AG09309 (cell line): ENCODE measurements around the gene RBM15.
A peak's percentile ranks its signal among the peaks of the same experiment; 100 is the strongest.

ENCODE experiments used
- DNase-seq: peaks from one replicate; pipeline ENCODE4 v3.0.0-alpha.2; 2010; ENCODE audit warnings: low read depth
- H3K4me3 ChIP-seq: 2 replicates; pipeline ENCODE4 v1.5.1; 2011; ENCODE audit warnings: mild to moderate bottlenecking, low read depth, low read length, moderate library complexity; ENCODE audit not compliant: control insufficient read depth
- CTCF ChIP-seq: IDR thresholded peaks from 2 replicates; pipeline ENCODE4 v1.5.1; 2011; ENCODE audit warnings: mild to moderate bottlenecking, low read depth, low read length, inconsistent platforms; ENCODE audit not compliant: insufficient read depth, control insufficient read depth; ENCODE audit errors: missing control alignments

RBM15 gene

DNA sequence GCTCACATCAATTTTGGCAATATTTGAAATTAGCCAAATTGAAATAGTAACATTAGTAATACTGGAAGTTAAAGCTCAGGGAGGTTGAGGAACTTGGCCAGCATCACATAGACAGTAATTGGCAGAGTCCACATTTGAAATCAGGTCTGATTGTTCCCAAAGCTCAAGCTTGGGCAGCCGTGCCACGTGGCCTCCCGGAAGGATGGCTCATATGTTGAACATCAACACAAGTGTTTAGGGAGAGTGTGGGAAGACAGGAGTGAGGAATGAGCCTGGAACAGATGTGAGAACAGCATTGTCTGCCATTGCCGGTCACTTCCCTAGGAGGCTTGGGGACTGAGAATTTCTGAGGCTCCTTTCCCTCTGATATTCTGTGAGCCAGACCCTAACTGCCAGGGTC lies 40.2 kb upstream of the RBM15 start:
- H3K4me3 ChIP-seq = no peak overlapping the region
- no peak for TF ChIP-seq CTCF
- no peak for DNase-seq

GRCh38 chr1:110300412-110301085 lies 38.6 kb upstream of the RBM15 start:
- no peak for TF ChIP-seq CTCF
- H3K4me3 ChIP-seq = no peak overlapping the region
- DNase-seq = no peak

DNA sequence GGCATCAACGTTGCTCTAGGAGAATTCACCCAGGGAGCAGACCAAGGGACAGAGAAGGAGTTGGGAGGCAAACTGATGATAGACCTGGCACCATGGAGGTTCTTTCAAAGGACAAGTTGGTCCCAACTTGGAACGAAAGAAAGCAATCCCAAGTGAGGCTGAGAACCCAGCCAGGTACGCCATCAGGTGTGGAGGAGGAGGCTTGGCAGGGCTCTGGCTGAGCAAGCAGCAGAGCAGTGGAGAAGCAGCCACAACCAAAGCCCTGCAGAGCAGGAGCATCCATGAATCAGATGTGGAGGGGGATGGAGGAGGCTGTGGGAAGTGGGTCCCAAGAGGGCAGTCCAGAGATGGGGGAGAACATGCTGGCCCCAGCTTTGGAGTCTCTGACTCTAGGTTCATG lies 36.3 kb upstream of the RBM15 start:
- DNase-seq = no peak
- TF ChIP-seq CTCF = no peak
- no peak overlapping the region for H3K4me3 ChIP-seq

GRCh38 chr1:110305900-110306420 lies 33.2 kb upstream of the RBM15 start:
- no peak overlapping the region for H3K4me3 ChIP-seq
- no peak for TF ChIP-seq CTCF
- DNase-seq = no peak

DNA sequence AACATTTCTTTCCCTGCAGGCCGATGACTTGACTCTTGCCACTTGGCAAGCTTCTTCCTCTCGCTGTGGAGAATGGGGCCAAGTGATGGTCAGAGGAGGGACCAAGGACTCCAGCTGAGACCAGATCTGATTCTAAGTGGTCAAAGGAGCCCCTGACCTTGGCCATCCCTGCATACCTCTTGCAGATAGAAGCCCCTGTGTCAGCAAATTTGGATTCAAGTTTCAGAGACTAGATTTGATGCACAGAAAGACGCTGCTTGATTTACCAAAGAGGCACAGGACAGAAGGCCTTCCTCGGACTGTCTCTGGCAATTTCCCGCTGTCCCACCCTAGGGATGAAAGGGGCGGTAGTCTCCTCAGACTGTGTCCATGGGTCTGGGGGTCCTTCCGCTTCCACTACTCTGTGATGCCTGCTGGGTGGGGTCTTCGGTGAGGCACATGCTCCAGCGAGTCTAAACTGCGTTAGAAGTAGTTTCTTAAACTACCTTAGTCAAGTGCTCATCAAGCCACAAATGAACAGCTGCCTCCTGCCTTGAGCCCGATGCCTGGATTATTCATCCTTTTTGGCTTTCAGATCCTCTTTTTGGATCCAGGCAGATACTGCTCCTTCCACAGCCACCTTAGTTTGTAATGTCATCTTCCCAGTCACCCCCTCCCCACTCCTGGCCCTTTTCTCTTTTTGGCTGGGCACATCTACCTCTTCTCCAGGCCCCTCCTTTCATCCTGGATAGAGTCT lies 31.8 kb upstream of the RBM15 start:
- H3K4me3 ChIP-seq = no peak overlapping the region
- DNase-seq = no peak
- TF ChIP-seq CTCF = no peak

GRCh38 chr1:110308247-110308646 lies 30.9 kb upstream of the RBM15 start:
- DNase-seq = peak; percentile 66
- no peak for TF ChIP-seq CTCF
- H3K4me3 ChIP-seq = no peak overlapping the region
